DOHH2 (cell line): ENCODE data around the gene BRINP3.

Experiments used
- CTCF ChIP-seq: fragments of 200-600 bp; sonication (generic); IDR thresholded peaks from one replicate; pipeline ENCODE4 v1.5.1; 2014; ENCODE audit warnings: antibody characterized with exemption, mild to moderate bottlenecking, low read depth, low read length; ENCODE audit not compliant: poor library complexity, severe bottlenecking
- EZH2phosphoT487 ChIP-seq: fragments of 200-600 bp; sonication (generic); IDR thresholded peaks from 2 replicates; pipeline ENCODE4 v1.6.1; 2017; ENCODE audit warnings: borderline replicate concordance, mild to moderate bottlenecking, antibody characterized with exemption, low read length, moderate library complexity, mixed read lengths

- TF ChIP-seq CTCF (no peak), EZH2phosphoT487 (no peak)
These were observed 174.2 kb downstream of the BRINP3 start for GRCh38 chr1:190303501-190303900.
